Measurements from ENCODE around the gene UBN1.

UBN1 gene

GRCh38 chr16:4830408-4830807 lies 16.9 kb upstream of the UBN1 start:
- no peak for DNase-seq (ENCODE audit: low read depth)
- H3K4me3 ChIP-seq (ENCODE audit: control insufficient read depth, low read depth, low read length), result no peak overlapping the region
- TF ChIP-seq, protein P1, sequence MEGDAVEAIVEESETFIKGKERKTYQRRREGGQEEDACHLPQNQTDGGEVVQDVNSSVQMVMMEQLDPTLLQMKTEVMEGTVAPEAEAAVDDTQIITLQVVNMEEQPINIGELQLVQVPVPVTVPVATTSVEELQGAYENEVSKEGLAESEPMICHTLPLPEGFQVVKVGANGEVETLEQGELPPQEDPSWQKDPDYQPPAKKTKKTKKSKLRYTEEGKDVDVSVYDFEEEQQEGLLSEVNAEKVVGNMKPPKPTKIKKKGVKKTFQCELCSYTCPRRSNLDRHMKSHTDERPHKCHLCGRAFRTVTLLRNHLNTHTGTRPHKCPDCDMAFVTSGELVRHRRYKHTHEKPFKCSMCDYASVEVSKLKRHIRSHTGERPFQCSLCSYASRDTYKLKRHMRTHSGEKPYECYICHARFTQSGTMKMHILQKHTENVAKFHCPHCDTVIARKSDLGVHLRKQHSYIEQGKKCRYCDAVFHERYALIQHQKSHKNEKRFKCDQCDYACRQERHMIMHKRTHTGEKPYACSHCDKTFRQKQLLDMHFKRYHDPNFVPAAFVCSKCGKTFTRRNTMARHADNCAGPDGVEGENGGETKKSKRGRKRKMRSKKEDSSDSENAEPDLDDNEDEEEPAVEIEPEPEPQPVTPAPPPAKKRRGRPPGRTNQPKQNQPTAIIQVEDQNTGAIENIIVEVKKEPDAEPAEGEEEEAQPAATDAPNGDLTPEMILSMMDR (conservative IDR thresholded peaks at IDR 0.05; ENCODE audit: control insufficient read depth, insufficient read depth, low read depth, low read length), result no peak

GRCh38 chr16:4831616-4832015 lies 15.7 kb upstream of the UBN1 start:
- no peak for DNase-seq (ENCODE audit: low read depth)
- no peak overlapping the region for H3K4me3 ChIP-seq (ENCODE audit: control insufficient read depth, low read depth, low read length)
- TF ChIP-seq, protein P1 (conservative IDR thresholded peaks at IDR 0.05; ENCODE audit: control insufficient read depth, insufficient read depth, low read depth, low read length), result no peak

GRCh38 chr16:4832698-4833343 lies 14.5 kb upstream of the UBN1 start:
- DNase-seq (ENCODE audit: low read depth), result no peak
- TF ChIP-seq, protein P1 (conservative IDR thresholded peaks at IDR 0.05; ENCODE audit: control insufficient read depth, insufficient read depth, low read depth, low read length), result no peak
- H3K4me3 ChIP-seq (ENCODE audit: control insufficient read depth, low read depth, low read length), result no peak overlapping the region

DNA sequence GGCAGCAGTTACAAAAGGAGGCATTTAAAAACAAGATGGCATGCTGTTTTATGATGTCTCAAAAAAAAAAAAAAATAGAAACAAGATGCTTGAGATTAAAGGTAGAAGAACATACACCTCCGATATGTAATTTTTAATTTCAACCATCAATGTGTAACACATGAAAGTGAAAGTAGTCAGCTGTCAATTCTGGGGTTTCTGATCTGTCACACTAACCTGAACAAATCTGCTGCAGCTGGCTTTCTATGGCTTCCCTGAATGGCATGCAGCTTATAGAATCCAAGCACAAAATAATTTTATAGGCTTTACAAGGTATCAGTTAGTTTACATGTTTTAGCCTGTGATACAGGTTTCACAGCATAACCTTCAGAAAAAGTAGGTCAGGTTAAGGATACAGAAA lies 13.7 kb upstream of the UBN1 start:
- no peak overlapping the region for H3K4me3 ChIP-seq (ENCODE audit: control insufficient read depth, low read depth, low read length)
- TF ChIP-seq, protein P1 (conservative IDR thresholded peaks at IDR 0.05; ENCODE audit: control insufficient read depth, insufficient read depth, low read depth, low read length), result no peak
- DNase-seq (ENCODE audit: low read depth), result no peak

DNA sequence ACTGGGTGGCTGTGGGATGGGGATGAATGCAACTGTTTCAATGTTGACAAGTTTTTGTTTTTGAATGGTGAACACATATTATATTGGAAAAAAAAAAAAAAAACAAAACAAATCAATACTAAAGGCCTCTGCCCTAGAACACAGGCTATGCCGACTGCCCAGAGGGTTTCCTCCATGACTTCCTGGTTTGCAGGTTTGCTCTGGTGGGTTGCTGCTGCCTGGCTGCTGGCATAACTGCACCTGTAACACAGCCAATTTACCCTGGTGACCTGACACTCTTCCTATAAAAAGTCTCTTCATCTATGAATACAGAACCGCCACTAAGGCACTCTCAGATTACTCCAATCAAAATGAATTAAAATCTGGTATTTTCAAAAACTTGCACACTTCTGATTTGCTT lies 10.6 kb upstream of the UBN1 start:
- no peak overlapping the region for H3K4me3 ChIP-seq (ENCODE audit: control insufficient read depth, low read depth, low read length)
- TF ChIP-seq, protein P1 (conservative IDR thresholded peaks at IDR 0.05; ENCODE audit: control insufficient read depth, insufficient read depth, low read depth, low read length), result no peak
- DNase-seq (ENCODE audit: low read depth), result no peak

DNA sequence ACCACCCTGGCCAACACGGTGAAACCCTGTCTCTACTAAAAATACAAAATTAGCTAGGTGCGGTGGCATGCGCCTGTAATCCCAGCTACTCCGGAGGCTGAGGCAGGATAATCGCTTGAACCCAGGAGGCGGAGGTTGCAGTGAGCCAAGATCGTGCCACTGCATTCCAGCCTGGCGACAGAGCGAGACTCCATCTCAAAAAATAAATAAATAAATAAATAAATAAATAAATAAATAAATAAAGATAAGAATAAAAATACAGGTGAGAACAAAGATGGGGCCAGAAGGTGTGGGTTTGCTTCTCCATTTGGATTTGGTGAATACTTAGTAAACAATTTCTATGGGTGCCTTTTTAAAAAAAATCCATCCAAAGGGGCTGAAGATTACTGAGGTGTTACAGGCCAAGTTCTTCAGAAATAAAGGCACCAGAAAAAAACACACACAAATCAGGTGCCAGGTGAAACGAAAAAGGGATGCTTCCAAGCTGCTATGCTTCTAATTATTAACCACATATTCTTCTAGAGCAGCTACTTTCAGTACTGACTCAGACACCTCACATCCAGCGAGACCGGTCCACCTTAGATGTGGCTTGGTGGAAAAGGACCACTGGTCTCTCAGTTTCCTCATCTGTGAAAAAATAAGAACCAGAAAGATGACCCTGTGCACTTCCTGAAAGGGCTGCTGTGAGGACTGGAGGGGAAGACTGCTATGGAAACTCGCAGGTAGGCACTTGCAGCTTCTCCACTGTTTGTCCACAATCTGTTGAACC lies 9.4 kb upstream of the UBN1 start:
- H3K4me3 ChIP-seq (ENCODE audit: control insufficient read depth, low read depth, low read length), result no peak overlapping the region
- TF ChIP-seq, protein P1 (conservative IDR thresholded peaks at IDR 0.05; ENCODE audit: control insufficient read depth, insufficient read depth, low read depth, low read length), result no peak
- DNase-seq (ENCODE audit: low read depth), result no peak

All from fibroblast of mammary gland (primary cell).